Peyer's patch (tissue), 4 donors: Measurements from ENCODE around the gene SLX4.

Experiments used
- POLR2A ChIP-seq, 2 donors: fragments of 450-650 bp; IDR thresholded peaks; one replicate each; pipeline ENCODE4 v1.5.1; 2017; ENCODE audit warnings: antibody characterized with exemption in 2 of 2, mild to moderate bottlenecking in 2 of 2, moderate library complexity in 2 of 2
- TF ChIP-seq, protein P1 (sequence below), 6 experiments: fragments of 450-650 bp in 4 of 6; fragments of 200-600 bp in 2 of 6; sonication (generic) in 1 of 6; IDR thresholded peaks; one replicate each; pipeline ENCODE4 v1.5.1; 2017 to 2019; ENCODE audit warnings: antibody characterized with exemption in 6 of 6, mild to moderate bottlenecking in 3 of 6, moderate library complexity in 1 of 6

DNA sequence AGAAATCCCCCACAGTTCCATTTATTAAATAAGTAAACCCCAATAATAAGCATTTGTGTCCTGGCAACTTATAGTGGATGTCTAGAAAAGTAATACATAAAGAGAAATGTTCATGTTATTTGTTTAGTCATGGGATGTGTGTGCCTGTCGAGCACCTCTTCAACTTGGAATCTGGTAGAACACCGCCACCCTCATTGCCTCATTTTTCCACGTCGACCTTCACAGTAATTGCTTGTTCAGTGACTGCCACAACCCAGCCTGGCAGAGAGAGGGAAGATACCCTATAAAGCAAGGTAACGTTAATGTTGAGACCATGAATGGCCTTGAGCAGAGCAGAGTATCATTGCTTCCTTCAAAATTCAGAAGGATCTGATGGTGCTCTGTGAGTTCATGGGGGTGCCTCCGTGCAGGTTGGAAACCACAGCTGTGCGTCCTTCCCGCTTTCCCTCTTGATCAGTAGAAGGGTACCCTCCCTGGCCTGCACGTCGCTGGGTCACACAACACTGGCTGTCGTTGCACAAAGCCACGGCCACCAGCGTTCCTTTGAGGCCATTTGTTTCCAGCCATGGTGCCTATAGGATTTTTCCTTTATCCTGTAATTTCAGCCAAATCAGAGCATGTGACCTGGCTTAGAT is 39.3 kb upstream of the SLX4 start:
- TF ChIP-seq, protein P1, sequence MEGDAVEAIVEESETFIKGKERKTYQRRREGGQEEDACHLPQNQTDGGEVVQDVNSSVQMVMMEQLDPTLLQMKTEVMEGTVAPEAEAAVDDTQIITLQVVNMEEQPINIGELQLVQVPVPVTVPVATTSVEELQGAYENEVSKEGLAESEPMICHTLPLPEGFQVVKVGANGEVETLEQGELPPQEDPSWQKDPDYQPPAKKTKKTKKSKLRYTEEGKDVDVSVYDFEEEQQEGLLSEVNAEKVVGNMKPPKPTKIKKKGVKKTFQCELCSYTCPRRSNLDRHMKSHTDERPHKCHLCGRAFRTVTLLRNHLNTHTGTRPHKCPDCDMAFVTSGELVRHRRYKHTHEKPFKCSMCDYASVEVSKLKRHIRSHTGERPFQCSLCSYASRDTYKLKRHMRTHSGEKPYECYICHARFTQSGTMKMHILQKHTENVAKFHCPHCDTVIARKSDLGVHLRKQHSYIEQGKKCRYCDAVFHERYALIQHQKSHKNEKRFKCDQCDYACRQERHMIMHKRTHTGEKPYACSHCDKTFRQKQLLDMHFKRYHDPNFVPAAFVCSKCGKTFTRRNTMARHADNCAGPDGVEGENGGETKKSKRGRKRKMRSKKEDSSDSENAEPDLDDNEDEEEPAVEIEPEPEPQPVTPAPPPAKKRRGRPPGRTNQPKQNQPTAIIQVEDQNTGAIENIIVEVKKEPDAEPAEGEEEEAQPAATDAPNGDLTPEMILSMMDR (IDR thresholded peaks at IDR 0.05): no peak
- TF ChIP-seq POLR2A (IDR thresholded peaks at IDR 0.05): no peak
